Peyer's patch (tissue), 4 donors: ENCODE measurements around the gene ARHGEF12.

Experiments used
- POLR2A ChIP-seq, 2 donors: fragments of 450-650 bp; IDR thresholded peaks; one replicate each; pipeline ENCODE4 v1.5.1; 2017; ENCODE audit warnings: antibody characterized with exemption in 2 of 2, mild to moderate bottlenecking in 2 of 2, moderate library complexity in 2 of 2
- TF ChIP-seq, protein P1 (sequence below), 6 experiments: fragments of 450-650 bp in 4 of 6; fragments of 200-600 bp in 2 of 6; sonication (generic) in 1 of 6; IDR thresholded peaks; one replicate each; pipeline ENCODE4 v1.5.1; 2017 to 2019; ENCODE audit warnings: antibody characterized with exemption in 6 of 6, mild to moderate bottlenecking in 3 of 6, moderate library complexity in 1 of 6

DNA sequence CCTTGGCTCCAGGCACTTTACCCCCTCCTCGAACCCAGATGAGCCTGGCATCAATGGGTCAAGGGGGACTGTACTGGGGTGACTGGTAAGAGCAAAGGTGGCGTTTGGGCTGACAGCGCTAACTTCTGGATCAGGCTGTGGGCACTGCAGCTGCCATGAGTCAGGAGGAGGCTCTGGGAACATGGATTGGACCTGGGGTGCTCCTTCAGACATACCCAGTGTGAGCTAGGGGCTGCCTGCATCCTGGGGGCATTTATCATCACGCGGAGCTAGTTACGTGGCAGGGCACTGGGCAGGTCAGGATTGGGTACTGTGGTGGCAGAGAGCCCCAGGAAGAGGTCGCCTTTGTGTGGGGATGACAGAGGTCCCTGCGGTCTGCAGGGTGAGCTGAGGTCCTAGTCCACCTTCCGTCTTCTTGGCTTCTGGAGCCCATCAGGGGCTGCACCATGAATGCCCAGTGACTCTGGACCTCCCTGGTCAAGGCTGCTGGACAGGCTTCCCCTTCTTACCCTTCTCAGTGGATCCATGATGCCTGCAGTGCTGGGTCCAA is 188.4 kb downstream of the ARHGEF12 start:
- TF ChIP-seq, protein P1, sequence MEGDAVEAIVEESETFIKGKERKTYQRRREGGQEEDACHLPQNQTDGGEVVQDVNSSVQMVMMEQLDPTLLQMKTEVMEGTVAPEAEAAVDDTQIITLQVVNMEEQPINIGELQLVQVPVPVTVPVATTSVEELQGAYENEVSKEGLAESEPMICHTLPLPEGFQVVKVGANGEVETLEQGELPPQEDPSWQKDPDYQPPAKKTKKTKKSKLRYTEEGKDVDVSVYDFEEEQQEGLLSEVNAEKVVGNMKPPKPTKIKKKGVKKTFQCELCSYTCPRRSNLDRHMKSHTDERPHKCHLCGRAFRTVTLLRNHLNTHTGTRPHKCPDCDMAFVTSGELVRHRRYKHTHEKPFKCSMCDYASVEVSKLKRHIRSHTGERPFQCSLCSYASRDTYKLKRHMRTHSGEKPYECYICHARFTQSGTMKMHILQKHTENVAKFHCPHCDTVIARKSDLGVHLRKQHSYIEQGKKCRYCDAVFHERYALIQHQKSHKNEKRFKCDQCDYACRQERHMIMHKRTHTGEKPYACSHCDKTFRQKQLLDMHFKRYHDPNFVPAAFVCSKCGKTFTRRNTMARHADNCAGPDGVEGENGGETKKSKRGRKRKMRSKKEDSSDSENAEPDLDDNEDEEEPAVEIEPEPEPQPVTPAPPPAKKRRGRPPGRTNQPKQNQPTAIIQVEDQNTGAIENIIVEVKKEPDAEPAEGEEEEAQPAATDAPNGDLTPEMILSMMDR (IDR thresholded peaks at IDR 0.05) = no peak
- no peak for TF ChIP-seq POLR2A (IDR thresholded peaks at IDR 0.05)
